ENCODE data around the gene SNCAIP.
"Not testable (repeated sequence)": the region's sequence is repeated elsewhere in the genome, so short reads cannot be mapped to it uniquely, and the experiment has no call there.

SNCAIP gene

DNA sequence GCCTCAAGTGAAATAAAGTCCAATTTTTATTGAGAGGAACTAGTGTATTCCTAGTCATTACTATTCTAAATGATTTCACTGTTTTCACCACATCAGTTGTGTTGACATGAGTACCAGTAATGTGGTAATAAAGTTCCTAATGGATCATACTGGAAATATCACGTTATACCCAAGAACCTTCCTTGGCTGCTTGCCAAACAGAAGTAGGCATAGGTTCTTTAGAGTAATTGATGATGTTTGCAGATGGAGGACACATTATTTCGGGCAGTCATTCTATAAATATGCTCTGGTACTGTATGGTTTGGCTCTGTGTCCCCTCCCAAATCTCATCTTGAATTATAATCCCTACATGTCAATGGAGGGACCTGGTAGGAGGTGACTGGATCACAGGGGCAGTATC lies 15.1 kb downstream of the SNCAIP start:
- no peak for FAIRE-seq
- TF ChIP-seq POLR2A (IDR thresholded peaks at IDR 0.05; ENCODE audit: low read depth, low read length) = no peak
- DNase-seq (ENCODE audit: insufficient read length, low spot score) = no peak

DNA sequence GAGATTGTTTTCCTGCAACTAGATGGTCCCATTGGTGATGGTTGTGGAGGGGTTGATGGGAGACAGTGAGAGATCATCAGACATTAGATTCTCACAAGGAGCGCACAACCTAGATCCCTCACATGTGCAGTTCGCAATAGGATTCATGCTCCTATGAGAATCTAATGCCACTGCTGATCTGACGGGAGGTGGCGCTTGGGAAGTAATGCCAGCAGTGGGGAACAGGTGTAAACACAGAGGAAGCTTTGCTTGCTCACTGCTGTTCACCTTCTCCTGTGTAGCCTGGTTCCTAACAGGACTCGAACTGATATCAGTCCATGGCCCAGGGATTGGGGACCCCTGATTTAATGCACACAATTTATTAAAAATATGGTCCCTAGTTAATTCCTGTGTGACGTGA lies 18.8 kb downstream of the SNCAIP start:
- no peak for TF ChIP-seq POLR2A (IDR thresholded peaks at IDR 0.05; ENCODE audit: low read depth, low read length)
- no peak for DNase-seq (ENCODE audit: insufficient read length, low spot score)
- FAIRE-seq = no peak

DNA sequence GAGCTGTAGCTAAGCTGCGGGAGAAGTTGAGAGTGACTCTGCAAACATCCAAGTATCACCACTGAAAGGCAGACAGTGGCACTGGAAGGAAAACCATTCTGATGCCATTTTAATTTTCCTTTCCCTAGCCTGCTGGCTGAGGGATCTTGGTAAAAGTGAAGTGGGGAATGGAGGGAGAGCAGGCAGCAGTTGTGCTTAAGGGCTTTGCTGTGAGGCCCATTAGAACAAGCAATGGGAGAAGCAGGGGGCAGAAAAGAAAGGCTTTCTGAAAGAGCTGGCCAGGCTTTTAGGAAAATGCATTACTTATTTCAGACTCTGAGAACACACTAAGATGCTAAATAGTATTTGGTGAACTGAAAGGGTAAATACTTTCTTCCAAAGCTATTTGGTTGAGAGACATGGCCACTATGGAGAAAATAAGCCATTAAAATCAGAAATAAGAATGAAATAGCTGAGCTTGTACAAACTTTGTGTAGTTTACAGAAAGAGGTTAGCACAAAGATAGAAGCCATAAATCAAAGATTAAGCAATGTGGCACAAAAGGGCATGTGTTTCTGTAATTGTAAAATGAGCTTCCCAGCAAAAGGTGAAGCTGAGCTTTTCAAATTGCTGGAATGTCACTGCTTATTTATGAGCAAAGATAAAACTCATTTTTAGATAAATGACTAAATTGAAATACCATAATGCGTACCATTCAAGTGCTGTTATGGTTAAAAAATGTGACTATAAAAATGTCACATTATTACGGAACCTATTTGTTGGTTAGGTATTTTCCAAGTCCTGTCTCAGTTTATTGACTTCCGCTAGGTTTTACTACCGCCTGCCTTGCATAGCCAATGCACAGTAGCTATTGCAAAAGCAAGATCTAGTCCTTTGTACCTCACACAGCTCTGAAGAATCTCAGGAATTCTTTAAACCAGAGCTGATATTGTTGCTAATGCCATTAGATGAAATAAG lies 20.8 kb downstream of the SNCAIP start:
- no peak for DNase-seq (ENCODE audit: insufficient read length, low spot score)
- no peak for FAIRE-seq
- no peak for TF ChIP-seq POLR2A (IDR thresholded peaks at IDR 0.05; ENCODE audit: low read depth, low read length)

DNA sequence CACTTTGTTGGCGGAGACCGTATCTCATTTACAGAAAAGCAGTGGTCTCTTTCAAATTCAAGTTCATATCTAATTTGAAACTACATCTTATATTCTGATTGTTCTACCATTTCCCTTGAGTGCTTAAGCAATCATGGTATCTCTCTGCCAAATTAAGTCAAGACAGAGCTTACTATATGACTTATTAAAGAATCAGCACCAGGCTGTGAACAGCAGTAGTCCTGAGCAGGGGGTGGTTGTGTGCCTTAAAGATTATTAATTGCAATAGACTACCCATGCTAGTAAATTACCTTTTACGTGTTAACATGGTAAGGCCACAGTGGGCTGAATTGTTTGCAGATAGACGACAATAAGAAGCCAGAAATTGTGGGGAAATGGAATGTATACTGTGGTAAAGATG lies 21.5 kb downstream of the SNCAIP start:
- FAIRE-seq (no peak), DNase-seq (ENCODE audit: insufficient read length, low spot score) (no peak)
- no peak for TF ChIP-seq POLR2A (IDR thresholded peaks at IDR 0.05; ENCODE audit: low read depth, low read length)

DNA sequence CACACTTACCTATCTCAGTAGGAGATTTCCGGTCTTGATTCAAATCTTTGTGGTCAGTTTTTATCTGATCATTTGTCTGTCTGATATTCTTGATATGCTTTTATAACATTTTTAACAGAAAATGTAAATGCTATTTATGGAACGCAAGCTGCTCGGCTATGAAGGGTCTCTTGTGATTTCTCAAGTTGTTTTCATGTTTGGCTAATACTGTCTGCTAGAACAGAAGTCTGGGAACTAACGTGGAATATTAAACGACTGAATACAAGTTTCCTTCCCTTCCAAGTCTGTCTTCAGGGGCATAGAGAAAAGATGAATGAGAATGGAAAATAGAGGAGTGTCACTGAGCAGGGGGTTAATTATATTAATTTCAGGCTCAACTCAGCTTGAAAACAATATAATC lies 27.6 kb downstream of the SNCAIP start:
- TF ChIP-seq POLR2A (IDR thresholded peaks at IDR 0.05; ENCODE audit: low read depth, low read length) = no peak
- no peak for FAIRE-seq
- no peak for DNase-seq (ENCODE audit: insufficient read length, low spot score)

DNA sequence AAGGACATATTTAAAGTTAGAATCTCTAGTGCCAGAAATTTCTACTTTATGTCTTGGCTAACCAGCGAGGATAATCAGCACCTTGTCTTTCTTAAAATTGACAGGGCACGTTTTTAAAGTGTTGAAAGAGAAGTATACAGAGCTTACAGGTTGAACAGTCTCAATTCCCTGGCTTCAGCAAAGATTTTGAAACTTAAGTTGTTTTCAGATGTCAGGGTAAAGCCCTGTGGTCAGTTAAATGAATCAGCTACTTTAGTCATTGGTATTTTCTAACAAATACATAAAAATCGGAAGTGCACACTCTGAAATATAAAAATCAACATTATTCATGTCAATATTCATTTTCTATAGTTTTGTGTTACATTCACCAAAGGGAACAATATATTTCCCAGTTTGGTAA lies 29.1 kb downstream of the SNCAIP start:
- no peak for TF ChIP-seq POLR2A (IDR thresholded peaks at IDR 0.05; ENCODE audit: low read depth, low read length)
- no peak for FAIRE-seq
- DNase-seq (ENCODE audit: insufficient read length, low spot score) = no peak

DNA sequence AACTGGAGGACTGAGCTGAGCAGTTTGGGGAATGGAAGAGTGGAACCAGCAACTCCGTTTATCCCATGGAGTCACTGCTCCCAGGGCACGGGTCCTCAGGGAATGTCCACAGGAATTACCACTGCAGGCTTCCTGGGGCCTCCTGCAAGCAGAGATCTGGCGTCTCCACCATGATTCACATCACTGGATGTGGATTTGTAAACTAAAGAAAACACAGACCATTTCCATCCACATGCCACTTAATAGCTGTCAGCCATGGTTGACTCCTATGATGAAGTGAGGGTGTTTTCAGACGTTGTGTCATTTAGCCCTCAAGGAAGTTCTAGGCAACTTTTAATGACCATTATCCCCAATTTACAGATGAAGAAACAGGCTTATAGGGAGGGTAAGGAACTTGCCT lies 30.2 kb downstream of the SNCAIP start:
- DNase-seq (ENCODE audit: insufficient read length, low spot score) (no peak), FAIRE-seq (no peak)
- TF ChIP-seq POLR2A (IDR thresholded peaks at IDR 0.05; ENCODE audit: low read depth, low read length) = no peak

DNA sequence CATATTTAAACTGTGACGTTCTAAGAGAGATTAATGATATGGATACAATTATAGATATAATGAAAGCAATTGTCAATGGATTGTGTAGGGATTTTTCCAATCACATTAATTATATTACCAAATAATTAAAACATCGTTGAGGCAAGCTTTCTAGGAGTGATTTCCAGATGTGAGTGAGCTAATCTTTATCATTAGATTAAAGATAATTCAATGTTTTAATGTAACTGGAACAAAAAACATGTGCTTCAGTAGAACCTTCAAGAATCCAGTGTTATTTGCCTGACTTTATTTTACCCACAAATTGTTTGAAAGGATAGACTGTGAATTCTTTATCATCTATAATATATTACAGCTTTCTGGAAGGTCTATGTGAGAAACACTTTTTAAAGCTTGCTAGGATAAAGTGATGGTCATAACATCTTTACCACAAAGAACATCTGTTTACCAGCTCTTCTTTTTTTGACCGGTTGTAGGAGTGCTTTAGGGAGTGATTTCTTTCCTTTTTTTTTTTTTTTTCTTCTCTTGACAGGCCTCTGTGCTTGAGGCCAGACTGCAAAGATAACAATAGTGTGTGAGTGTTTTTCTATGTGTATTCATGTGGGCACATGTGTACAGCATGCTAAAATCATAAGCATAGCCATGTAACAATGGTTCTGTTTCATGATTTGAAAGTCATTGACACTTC lies 35.0 kb downstream of the SNCAIP start:
- FAIRE-seq = no peak

DNA sequence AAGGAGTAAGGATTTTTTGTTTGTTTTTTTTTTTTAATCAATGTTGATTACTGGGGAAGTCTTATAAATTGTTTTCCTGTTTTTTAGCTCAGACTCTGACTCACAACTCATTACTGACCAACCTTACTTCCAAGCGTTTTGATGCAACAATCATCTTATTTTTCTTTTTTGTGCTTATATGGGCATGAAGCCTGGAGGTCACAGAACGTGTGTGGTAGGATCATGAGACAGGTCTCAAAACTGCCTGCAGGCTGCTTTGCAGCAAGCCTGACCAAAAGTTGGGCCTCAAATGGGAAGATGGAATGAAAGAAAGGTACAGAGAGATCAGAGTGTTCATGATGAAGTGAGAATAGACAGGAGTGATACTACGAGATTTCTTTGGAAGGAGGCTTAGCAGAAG lies 38.5 kb downstream of the SNCAIP start:
- FAIRE-seq = no peak
- DNase-seq (ENCODE audit: insufficient read length, low spot score) = no peak
- TF ChIP-seq POLR2A (IDR thresholded peaks at IDR 0.05; ENCODE audit: low read depth, low read length) = no peak

More for the DNA sequence above, 35.0 kb downstream of the SNCAIP start:
- no peak for TF ChIP-seq POLR2A (IDR thresholded peaks at IDR 0.05; ENCODE audit: low read depth, low read length)
- DNase-seq (ENCODE audit: insufficient read length, low spot score) = no peak

DNA sequence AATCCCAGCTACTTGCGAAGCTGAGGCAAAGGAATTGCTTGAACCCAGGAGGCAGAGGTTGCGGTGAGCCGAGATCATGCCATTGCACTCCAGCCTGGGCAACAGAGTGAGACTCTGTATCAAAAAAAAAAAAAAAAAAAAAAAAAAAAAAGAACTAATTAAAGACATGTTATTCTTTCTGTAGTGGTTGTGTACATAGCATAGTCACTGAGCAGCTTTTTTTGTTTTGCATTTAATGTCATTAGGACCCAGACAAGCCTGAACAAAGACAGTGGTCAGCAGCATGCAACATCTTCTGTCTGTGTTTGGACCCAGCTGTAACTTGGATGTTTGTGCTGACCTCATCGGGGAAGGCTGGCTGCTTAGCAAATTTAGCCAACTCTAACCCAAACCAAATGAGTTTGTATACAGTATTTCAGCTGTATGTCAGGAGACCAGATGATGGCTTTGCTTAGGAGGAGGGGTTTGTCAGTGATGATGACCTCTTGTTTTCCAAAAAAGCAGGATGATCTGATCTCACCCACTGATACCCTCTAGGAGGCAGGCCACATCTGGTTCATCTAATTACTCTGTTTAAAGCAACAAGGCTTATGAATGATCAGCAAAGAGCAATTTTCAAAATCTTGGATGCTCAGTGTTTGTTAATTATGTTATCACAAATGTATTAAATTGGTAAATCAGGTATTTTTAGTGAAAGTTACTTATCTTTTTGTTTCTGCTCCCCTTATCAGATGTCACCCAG lies 39.5 kb downstream of the SNCAIP start:
- FAIRE-seq = no peak
- DNase-seq (ENCODE audit: insufficient read length, low spot score) = no peak
- TF ChIP-seq POLR2A (IDR thresholded peaks at IDR 0.05; ENCODE audit: low read depth, low read length) = no peak

DNA sequence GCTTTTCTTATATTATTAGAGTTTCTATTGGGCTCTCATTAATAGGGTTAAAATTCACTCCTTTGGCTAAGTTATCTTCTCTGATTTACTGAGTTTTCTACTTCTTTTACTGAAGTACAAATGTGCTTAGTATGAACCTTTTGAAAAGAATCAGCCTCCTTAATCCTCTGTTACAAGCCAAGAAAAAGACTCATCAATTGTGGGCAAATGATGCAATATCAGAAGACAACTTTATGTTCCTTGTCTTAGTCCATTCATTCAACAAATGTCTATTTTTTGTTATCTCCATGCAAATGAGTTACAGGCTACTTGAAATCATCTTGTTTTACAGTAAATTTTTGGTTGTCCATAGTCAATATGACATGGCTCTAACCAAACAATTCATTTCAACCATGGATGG lies 40.3 kb downstream of the SNCAIP start:
- TF ChIP-seq POLR2A (IDR thresholded peaks at IDR 0.05; ENCODE audit: low read depth, low read length) = no peak
- no peak for DNase-seq (ENCODE audit: insufficient read length, low spot score)
- no peak for FAIRE-seq

DNA sequence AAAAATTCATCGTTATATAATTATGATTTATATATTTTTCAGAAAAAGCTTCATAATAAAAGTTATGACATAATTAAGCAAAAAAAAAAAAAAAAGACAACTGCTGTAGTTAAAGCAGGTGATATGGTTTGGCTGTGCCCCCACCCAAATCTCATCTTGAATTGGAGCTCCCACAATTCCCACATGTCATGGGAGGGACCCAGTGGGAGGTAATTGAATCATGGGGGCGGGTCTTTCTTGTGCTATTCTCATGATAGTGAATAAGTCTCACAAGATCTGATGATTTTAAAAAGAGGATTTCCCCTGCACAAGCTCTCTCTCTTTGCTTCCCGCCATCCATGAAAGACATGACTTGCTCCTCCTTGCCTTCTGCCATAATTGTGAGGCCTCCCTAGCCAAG lies 41.3 kb downstream of the SNCAIP start:
- not testable (repeated sequence) for DNase-seq (ENCODE audit: insufficient read length, low spot score); FAIRE-seq

DNA sequence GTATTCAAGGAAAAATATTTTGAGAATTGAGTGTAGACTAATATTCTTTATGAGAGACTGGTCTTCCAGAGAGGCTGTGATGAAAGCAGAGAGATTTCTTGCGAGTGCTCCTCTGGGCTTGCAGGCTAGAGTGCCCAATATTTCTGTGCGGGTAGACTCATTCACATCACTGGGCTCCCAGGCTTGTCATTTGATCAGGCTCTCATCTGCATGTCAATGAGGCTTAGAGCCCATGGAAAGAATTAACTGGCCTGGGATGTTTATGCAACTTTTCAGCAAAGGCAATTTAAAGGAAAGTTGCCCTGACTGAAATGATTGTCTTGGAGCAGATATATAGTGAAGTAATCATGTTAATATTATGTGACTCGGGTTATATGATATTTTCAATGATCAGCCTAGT lies 42.3 kb downstream of the SNCAIP start:
- TF ChIP-seq POLR2A (IDR thresholded peaks at IDR 0.05; ENCODE audit: low read depth, low read length) = no peak
- FAIRE-seq (no peak), DNase-seq (ENCODE audit: insufficient read length, low spot score) (no peak)

DNA sequence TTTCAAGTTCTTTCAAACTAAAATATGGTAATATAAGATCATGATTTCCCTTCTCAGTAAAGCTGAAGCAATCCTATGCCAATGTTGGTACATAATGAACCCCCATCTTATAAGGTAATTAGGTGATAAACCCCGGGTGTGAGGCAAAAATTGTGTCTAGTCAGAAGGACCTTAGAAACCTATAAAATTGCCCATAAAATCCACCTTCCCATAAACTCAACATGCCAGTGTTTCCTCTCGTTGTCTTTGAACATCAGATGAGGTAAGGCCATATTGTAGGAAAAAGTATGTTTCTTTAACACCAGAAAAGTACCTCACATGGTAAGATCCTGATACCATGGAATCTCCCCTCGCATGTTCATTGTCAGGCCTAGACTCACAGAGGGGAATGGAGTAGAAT lies 43.3 kb downstream of the SNCAIP start:
- DNase-seq (ENCODE audit: insufficient read length, low spot score) (no peak), FAIRE-seq (no peak)
- no peak for TF ChIP-seq POLR2A (IDR thresholded peaks at IDR 0.05; ENCODE audit: low read depth, low read length)

Data from H54 (cell line).